ENCODE results near the gene NDUFB3.
"Not testable (repeated sequence)": the region's sequence is repeated elsewhere in the genome, so short reads cannot be mapped to it uniquely, and the experiment has no call there.

The NDUFB3 gene

DNA sequence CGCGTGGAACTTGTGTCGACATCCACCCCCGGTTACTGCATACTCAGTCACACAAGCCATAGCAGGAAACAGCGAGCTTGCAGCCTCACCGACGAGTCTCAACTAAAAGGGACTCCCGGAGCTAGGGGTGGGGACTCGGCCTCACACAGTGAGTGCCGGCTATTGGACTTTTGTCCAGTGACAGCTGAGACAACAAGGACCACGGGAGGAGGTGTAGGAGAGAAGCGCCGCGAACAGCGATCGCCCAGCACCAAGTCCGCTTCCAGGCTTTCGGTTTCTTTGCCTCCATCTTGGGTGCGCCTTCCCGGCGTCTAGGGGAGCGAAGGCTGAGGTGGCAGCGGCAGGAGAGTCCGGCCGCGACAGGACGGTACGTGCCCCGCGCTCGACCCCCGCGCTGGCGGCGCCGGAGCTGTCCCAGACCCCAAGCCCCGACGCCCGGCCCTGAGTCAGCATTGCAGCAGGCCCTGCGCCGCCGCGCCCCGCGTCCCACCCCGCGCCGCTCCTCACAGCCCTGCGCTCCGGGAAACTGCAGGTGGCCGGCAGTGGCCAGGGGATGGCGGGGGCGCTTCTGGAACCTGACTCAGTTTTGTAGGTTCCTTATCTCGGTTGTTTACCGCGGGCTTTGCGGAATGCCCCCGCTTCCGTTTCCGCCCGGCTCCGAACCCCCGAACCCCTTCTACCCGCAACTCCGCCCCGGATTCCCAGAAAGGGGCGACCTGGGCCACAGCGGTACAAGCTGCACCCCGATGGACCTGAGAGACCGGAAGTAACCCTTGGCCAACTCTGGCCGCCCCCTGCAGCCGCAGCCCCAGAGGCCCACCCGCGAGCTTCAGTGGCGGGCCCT is 44.5 kb downstream of the NDUFB3 start, which contains the start of gene CFLAR:
TSS of gene CFLAR (plus strand) at position 50 of the 844 bp plus-strand sequence. CDS start 13,702 bp downstream, outside the sequence.
- Histone ChIP-seq H3K79me2 (ENCODE audit: low read length) (peaks cover 44% of the 10 kb centered on the region), H3K4me2 (ENCODE audit: low read depth, low read length) (peak within 1 kb of the TSS; percentile 73), H3K9ac (ENCODE audit: low read length) (peak within 1 kb of the TSS; percentile 97), H3K27ac (ENCODE audit: low read length) (peak within 1 kb of the TSS; percentile 96), H3K36me3 (replicated peaks; ENCODE audit: insufficient read depth, low read length) (no peaks in the 10 kb centered on the region), H3F3A (ENCODE audit: insufficient read depth, low read length) (peaks cover 64% of the 10 kb centered on the region), H2AFZ (ENCODE audit: low read length) (peak within 1 kb of the TSS; percentile 82), H4K20me1 (ENCODE audit: insufficient read depth, low read length) (no peaks in the 10 kb centered on the region), H3K9me3 (replicated peaks; ENCODE audit: insufficient read depth, low read length) (no peaks in the 10 kb centered on the region), H3K4me1 (ENCODE audit: low read length) (peaks cover 15% of the 10 kb centered on the region), H3K9me2 (replicated peaks; ENCODE audit: insufficient read depth, low read length) (no peaks in the 10 kb centered on the region), H3K4me3 (ENCODE audit: low read length) (peak within 1 kb of the TSS; percentile 85), H3K27me3 (replicated peaks; ENCODE audit: insufficient read depth, low read length) (no peaks in the 10 kb centered on the region)
- peak; percentile 86 for DNase-seq
- TF ChIP-seq, protein P1, sequence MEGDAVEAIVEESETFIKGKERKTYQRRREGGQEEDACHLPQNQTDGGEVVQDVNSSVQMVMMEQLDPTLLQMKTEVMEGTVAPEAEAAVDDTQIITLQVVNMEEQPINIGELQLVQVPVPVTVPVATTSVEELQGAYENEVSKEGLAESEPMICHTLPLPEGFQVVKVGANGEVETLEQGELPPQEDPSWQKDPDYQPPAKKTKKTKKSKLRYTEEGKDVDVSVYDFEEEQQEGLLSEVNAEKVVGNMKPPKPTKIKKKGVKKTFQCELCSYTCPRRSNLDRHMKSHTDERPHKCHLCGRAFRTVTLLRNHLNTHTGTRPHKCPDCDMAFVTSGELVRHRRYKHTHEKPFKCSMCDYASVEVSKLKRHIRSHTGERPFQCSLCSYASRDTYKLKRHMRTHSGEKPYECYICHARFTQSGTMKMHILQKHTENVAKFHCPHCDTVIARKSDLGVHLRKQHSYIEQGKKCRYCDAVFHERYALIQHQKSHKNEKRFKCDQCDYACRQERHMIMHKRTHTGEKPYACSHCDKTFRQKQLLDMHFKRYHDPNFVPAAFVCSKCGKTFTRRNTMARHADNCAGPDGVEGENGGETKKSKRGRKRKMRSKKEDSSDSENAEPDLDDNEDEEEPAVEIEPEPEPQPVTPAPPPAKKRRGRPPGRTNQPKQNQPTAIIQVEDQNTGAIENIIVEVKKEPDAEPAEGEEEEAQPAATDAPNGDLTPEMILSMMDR (IDR thresholded peaks at IDR 0.05; ENCODE audit: low read length) = no peak
- no peak for TF ChIP-seq EZH2 (optimal IDR thresholded peaks at IDR 0.05; ENCODE audit: low read depth, low read length)
- TF ChIP-seq EZH2phosphoT487 (IDR thresholded peaks at IDR 0.05; ENCODE audit: low read length) = no peak

DNA sequence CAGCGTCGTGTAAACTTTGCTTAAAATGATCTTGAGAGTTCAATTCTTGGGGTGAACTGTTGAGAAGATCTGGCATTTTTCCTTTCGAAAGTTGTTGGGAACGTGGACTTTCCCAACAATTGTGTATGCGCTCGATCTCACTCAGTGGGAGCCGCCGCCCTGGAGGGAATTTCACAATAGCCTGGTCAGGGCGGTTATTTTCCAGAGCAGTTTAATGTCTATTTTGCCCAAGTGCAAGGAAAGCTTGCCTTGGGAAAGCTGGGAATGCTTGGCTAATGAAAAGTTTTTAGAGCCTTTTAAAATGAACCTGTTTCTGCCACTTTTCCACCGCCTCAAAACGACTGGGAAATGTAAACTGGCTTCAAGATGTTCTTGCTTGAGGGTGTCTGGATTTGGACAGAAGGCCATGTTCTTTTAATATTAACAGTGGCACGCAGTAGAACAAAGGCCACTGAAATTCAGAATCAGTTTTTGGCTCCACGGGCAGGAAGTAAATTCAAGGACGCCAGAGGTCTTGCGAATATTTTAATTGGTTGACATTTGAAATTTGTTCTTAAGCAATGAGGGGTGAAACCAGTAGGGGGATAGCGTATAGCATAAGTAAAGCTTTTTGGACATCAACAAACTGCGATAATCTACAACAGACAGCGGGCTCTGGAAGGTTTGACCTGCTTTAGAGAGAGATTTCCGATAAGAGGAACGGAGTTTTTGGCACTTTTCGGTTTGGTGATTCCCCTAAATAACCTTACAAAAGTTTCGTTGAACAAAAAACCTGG is 45.3 kb downstream of the NDUFB3 start:
- Histone ChIP-seq H3F3A (ENCODE audit: insufficient read depth, low read length) (peaks cover 72% of the 10 kb centered on the region), H4K20me1 (ENCODE audit: insufficient read depth, low read length) (no peaks in the 10 kb centered on the region), H3K27ac (ENCODE audit: low read length) (peak overlapping the region; percentile 96), H3K27me3 (replicated peaks; ENCODE audit: insufficient read depth, low read length) (no peaks in the 10 kb centered on the region), H3K9me3 (replicated peaks; ENCODE audit: insufficient read depth, low read length) (no peaks in the 10 kb centered on the region), H2AFZ (ENCODE audit: low read length) (peak overlapping the region; percentile 82; the same call in 1 of the 2 replicates), H3K4me2 (ENCODE audit: low read depth, low read length) (peak overlapping the region; percentile 73), H3K9me2 (replicated peaks; ENCODE audit: insufficient read depth, low read length) (no peaks in the 10 kb centered on the region), H3K9ac (ENCODE audit: low read length) (peak overlapping the region; percentile 97), H3K4me3 (ENCODE audit: low read length) (peak overlapping the region; percentile 85), H3K36me3 (replicated peaks; ENCODE audit: insufficient read depth, low read length) (no peaks in the 10 kb centered on the region), H3K79me2 (ENCODE audit: low read length) (peaks cover 52% of the 10 kb centered on the region), H3K4me1 (ENCODE audit: low read length) (peaks cover 23% of the 10 kb centered on the region)
- TF ChIP-seq EZH2 (optimal IDR thresholded peaks at IDR 0.05; ENCODE audit: low read depth, low read length) (no peak), EZH2phosphoT487 (IDR thresholded peaks at IDR 0.05; ENCODE audit: low read length) (no peak)
- TF ChIP-seq, protein P1 (IDR thresholded peaks at IDR 0.05; ENCODE audit: low read length) = peak; percentile 52
- peak; percentile 90 for DNase-seq

DNA sequence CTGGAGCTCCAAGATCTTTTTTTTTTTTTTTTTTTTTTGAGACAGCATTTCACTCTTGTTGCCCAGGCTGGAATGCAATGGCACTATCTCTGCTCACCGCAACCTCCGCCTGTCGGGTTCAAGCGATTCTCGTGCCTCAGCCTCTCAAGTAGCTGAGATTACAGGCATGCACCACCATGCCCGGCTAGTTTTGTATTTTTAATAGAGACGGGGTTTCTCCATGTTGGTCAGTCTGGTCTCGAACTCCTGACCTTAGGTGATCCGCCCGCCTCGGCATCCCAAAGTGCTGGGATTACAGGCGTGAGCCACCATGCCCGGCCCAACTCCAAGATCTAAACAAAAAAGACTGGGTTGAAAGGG is 45.9 kb downstream of the NDUFB3 start:
- Histone ChIP-seq H3K4me1 (ENCODE audit: low read length) (peaks cover 29% of the 10 kb centered on the region), H3F3A (ENCODE audit: insufficient read depth, low read length) (peaks cover 78% of the 10 kb centered on the region), H3K4me2 (ENCODE audit: low read depth, low read length) (peak overlapping the region; percentile 73), H3K27ac (ENCODE audit: low read length) (peak overlapping the region; percentile 96), H3K9ac (ENCODE audit: low read length) (peak overlapping the region; percentile 97), H3K79me2 (ENCODE audit: low read length) (peaks cover 57% of the 10 kb centered on the region), H2AFZ (ENCODE audit: low read length) (peak overlapping the region; percentile 13; the same call in 1 of the 2 replicates), H3K4me3 (ENCODE audit: low read length) (peak overlapping the region; percentile 85)
- not testable (repeated sequence) for H3K9me3 ChIP-seq (replicated peaks; ENCODE audit: insufficient read depth, low read length); DNase-seq; H4K20me1 ChIP-seq (ENCODE audit: insufficient read depth, low read length); H3K27me3 ChIP-seq (replicated peaks; ENCODE audit: insufficient read depth, low read length); H3K36me3 ChIP-seq (replicated peaks; ENCODE audit: insufficient read depth, low read length); H3K9me2 ChIP-seq (replicated peaks; ENCODE audit: insufficient read depth, low read length)
